GM23338 (cell line): ENCODE results near the gene DTNA. TPM values are rescaled to one million over a fixed set of nuclear protein-coding genes. Genes with fewer than 3 reads are reported as not detected.

Source experiments
- ATAC-seq: fragments of 200-7000 bp; cut with Tn5 transposase; 3 replicates; pipeline ENCODE4 v1.9.1; 2020
- DNase-seq: peaks from one replicate; pipeline ENCODE4 v3.0.0-alpha.2; 2015; ENCODE audit warnings: low spot score
- H2AFZ ChIP-seq: fragments of 200-600 bp; sonication (generic); 2 replicates; pipeline ENCODE4 v1.8.0; 2016; ENCODE audit warnings: antibody characterized with exemption, mild to moderate bottlenecking, moderate library complexity
- H3F3A ChIP-seq: fragments of 200-600 bp; sonication (generic); replicated peaks from 2 replicates; pipeline ENCODE4 v1.8.0; 2017; ENCODE audit warnings: antibody characterized with exemption, mixed run types, low read depth
- H3K27ac ChIP-seq: fragments of 200-600 bp; sonication (generic); 2 replicates; pipeline ENCODE4 v1.6.1; 2016; ENCODE audit warnings: low read depth
- H3K27me3 ChIP-seq: fragments of 200-600 bp; sonication (generic); 2 replicates; pipeline ENCODE4 v1.8.0; 2016; ENCODE audit warnings: mild to moderate bottlenecking, mixed run types, moderate library complexity; ENCODE audit not compliant: insufficient read depth
- H3K36me3 ChIP-seq: fragments of 200-600 bp; sonication (generic); 2 replicates; pipeline ENCODE4 v1.8.0; 2016; ENCODE audit warnings: mild to moderate bottlenecking; ENCODE audit not compliant: insufficient read depth
- H3K4me1 ChIP-seq: fragments of 200-600 bp; sonication (generic); 2 replicates; pipeline ENCODE4 v1.8.0; 2016; ENCODE audit warnings: mild to moderate bottlenecking, moderate library complexity; ENCODE audit not compliant: insufficient read depth
- H3K4me2 ChIP-seq: fragments of 200-600 bp; sonication (generic); 2 replicates; pipeline ENCODE4 v1.7.1; 2017; ENCODE audit warnings: mixed run types
- H3K4me3 ChIP-seq: fragments of 200-600 bp; sonication (generic); 2 replicates; pipeline ENCODE4 v1.6.1; 2016; ENCODE audit warnings: mixed run types
- H3K79me2 ChIP-seq: fragments of 200-600 bp; sonication (generic); replicated peaks from 2 replicates; pipeline ENCODE4 v1.8.0; 2017; ENCODE audit warnings: mild to moderate bottlenecking; ENCODE audit not compliant: insufficient read depth
- H3K9me2 ChIP-seq: fragments of 200-600 bp; sonication (generic); 2 replicates; pipeline ENCODE4 v1.8.0; 2017; ENCODE audit not compliant: insufficient read depth
- H4K20me1 ChIP-seq: fragments of 200-600 bp; sonication (generic); replicated peaks from 2 replicates; pipeline ENCODE4 v1.8.0; 2017; ENCODE audit warnings: mild to moderate bottlenecking; ENCODE audit not compliant: insufficient read depth
- H3K27ac Mint-ChIP-seq: 2 replicates; pipeline ENCODE4 v1.8.0; 2020; ENCODE audit warnings: inconsistent platforms, mild to moderate bottlenecking, moderate library complexity, mixed read lengths
- H3K27me3 Mint-ChIP-seq: 3 replicates; pipeline ENCODE4 v1.8.0; 2022; ENCODE audit warnings: low read depth, mild to moderate bottlenecking, moderate library complexity, mixed read lengths, inconsistent platforms; ENCODE audit not compliant: insufficient read depth, poor library complexity
- H3K36me3 Mint-ChIP-seq: 3 replicates; pipeline ENCODE4 v1.8.0; 2021; ENCODE audit warnings: low read depth, mild to moderate bottlenecking, inconsistent platforms, moderate library complexity, mixed read lengths
- H3K4me1 Mint-ChIP-seq: 3 replicates; pipeline ENCODE4 v1.8.0; 2020; ENCODE audit warnings: mild to moderate bottlenecking, inconsistent platforms, mixed read lengths
- H3K4me3 Mint-ChIP-seq: 3 replicates; pipeline ENCODE4 v1.8.0; 2021; ENCODE audit warnings: moderate library complexity, mild to moderate bottlenecking, inconsistent platforms, mixed read lengths
- H3K9me3 Mint-ChIP-seq: 3 replicates; pipeline ENCODE4 v1.8.0; 2020; ENCODE audit warnings: moderate library complexity, mild to moderate bottlenecking, inconsistent platforms, mixed read lengths
- CREB1 ChIP-seq: fragments of 250-450 bp; sonication (Bioruptor Pico); IDR thresholded peaks from 2 replicates; pipeline ENCODE4 v1.5.0; 2020; ENCODE audit warnings: low read depth, mild to moderate bottlenecking, moderate library complexity
- ETS1 ChIP-seq: IDR thresholded peaks from 2 replicates; pipeline ENCODE4 v1.6.1; 2016; ENCODE audit warnings: antibody characterized with exemption
- EZH2 ChIP-seq: fragments of 200-600 bp; sonication (generic); IDR thresholded peaks from one replicate; pipeline ENCODE4 v1.8.0; 2017; ENCODE audit warnings: antibody characterized with exemption, mild to moderate bottlenecking, low read depth; ENCODE audit not compliant: unreplicated experiment
- JUNB ChIP-seq: IDR thresholded peaks from one replicate; pipeline ENCODE4 v1.6.1; 2016; ENCODE audit warnings: antibody characterized with exemption; ENCODE audit not compliant: unreplicated experiment
- NANOG ChIP-seq: IDR thresholded peaks from 2 replicates; pipeline ENCODE4 v1.6.1; 2016; ENCODE audit warnings: antibody characterized with exemption, borderline replicate concordance
- POLR2AphosphoS5 ChIP-seq: IDR thresholded peaks from 2 replicates; pipeline ENCODE4 v1.6.1; 2016; ENCODE audit warnings: antibody characterized with exemption, low read depth
- REST ChIP-seq: IDR thresholded peaks from one replicate; pipeline ENCODE4 v1.6.1; 2018; ENCODE audit warnings: antibody characterized with exemption; ENCODE audit not compliant: unreplicated experiment
- STAT1 ChIP-seq: IDR thresholded peaks from one replicate; pipeline ENCODE4 v1.6.1; 2016; ENCODE audit warnings: antibody characterized with exemption; ENCODE audit not compliant: unreplicated experiment
- ZNF114 ChIP-seq: fragments of 250-450 bp; sonication (Bioruptor Pico); IDR thresholded peaks from 2 replicates; pipeline ENCODE4 v1.5.0; 2020; ENCODE audit warnings: mild to moderate bottlenecking, moderate library complexity
- ZNF331 ChIP-seq: fragments of 250-450 bp; sonication (Bioruptor Pico); IDR thresholded peaks from 2 replicates; pipeline ENCODE4 v1.5.0; 2020; ENCODE audit warnings: low read depth, mild to moderate bottlenecking, moderate library complexity
- polyA plus RNA-seq: library from polyadenylated mRNA; unstranded; fragments of >200 nt; fragmentation: Nextera tagmentation; extraction: Ambion mirVana; gene quantifications from 2 replicates; pipeline ENCODE4 v1.2.1, GENCODE V29; 2016
- total RNA-seq: library from RNA; depleted of rRNA; stranded (reverse); fragments of >200 nt; shearing (Covaris generic); gene quantifications from 2 replicates; pipeline ENCODE4 v1.2.3, GENCODE V29; 2014

DTNA gene
- total and polyA plus RNA-seq, 2 experiments from 2014 or later, result 11.5 to 25.1 TPM

- TF ChIP-seq REST (no peak), NANOG (no peak), ZNF114 (CRISPR knock-in tag) (no peak), ZNF331 (CRISPR knock-in tag) (no peak), STAT1 (no peak), CREB1 (no peak), POLR2AphosphoS5 (no peak)
Observed at GRCh38 chr18:34886177-34886576, 176.1 kb downstream of the DTNA start (continued).

GRCh38 chr18:34887881-34888580 lies 177.9 kb downstream of the DTNA start:
- H3K27me3 ChIP-seq, result no peaks in the 10 kb centered on the region
- H3K27ac ChIP-seq, result no peak overlapping the region
- no peak overlapping the region for H3K4me2 ChIP-seq
- no peak for ATAC-seq
- no peak overlapping the region for H3K4me3 Mint-ChIP-seq
- H3K9me2 ChIP-seq, result peaks cover 6% of the 10 kb centered on the region
- H3K4me1 Mint-ChIP-seq, result peaks cover 3% of the 10 kb centered on the region; the same call in 2 of the 3 replicates
- no peak overlapping the region for H3K4me3 ChIP-seq
- peaks cover 2% of the 10 kb centered on the region; the same call in 2 of the 3 replicates for H3K9me3 Mint-ChIP-seq
- H3K79me2 ChIP-seq, result no peaks in the 10 kb centered on the region
- peaks cover 5% of the 10 kb centered on the region; the same call in 1 of the 3 replicates for H3K36me3 Mint-ChIP-seq
- no peaks in the 10 kb centered on the region for H3K4me1 ChIP-seq
- no peaks in the 10 kb centered on the region for H3F3A ChIP-seq
- no peaks in the 10 kb centered on the region for H4K20me1 ChIP-seq
- DNase-seq, result no peak
- no peaks in the 10 kb centered on the region for H3K27me3 Mint-ChIP-seq
- H3K36me3 ChIP-seq, result no peaks in the 10 kb centered on the region
- H3K27ac Mint-ChIP-seq, result no peak overlapping the region
- H2AFZ ChIP-seq, result no peak overlapping the region
- TF ChIP-seq JUNB (no peak), EZH2 (no peak), ETS1 (no peak)
